CD8-positive, alpha-beta memory T cell (primary cell): ENCODE measurements around the gene ZCCHC2. TPM values are rescaled to one million over a fixed set of nuclear protein-coding genes. Genes with fewer than 3 reads are reported as not detected.

Source experiments
- CTCF ChIA-PET: fragments of 350-600 bp; sonication (Branson Sonifier 250); formaldehyde crosslinking; loops from one replicate; lab custom pipeline; 2021; ENCODE audit warnings: antibody characterized with exemption; lab: Charles Lee
- POLR2A ChIA-PET: fragments of 350-600 bp; sonication (Branson Sonifier 250); formaldehyde crosslinking; loops from one replicate; lab custom pipeline; 2021; ENCODE audit warnings: antibody characterized with exemption; lab: Charles Lee
- DNase-seq, 5 donors: peaks; one replicate each; pipeline versions ENCODE4 v3.0.0 to v3.0.0-alpha.2; 2020 to 2022; ENCODE audit warnings: mixed read lengths in 1 of 5
- H3K27ac ChIP-seq: one replicate; pipeline ENCODE4 v1.7.0; 2013; ENCODE audit warnings: low read depth, mild to moderate bottlenecking, low read length, moderate library complexity
- H3K27me3 ChIP-seq: 2 replicates; pipeline ENCODE4 v1.7.0; 2013; ENCODE audit warnings: low read length, mild to moderate bottlenecking; ENCODE audit not compliant: insufficient read depth, poor library complexity, severe bottlenecking
- H3K36me3 ChIP-seq: 2 replicates; pipeline ENCODE4 v1.7.0; 2013; ENCODE audit warnings: mild to moderate bottlenecking, low read length, moderate library complexity; ENCODE audit not compliant: insufficient read depth
- H3K4me1 ChIP-seq: 2 replicates; pipeline ENCODE4 v1.7.0; 2013; ENCODE audit warnings: mild to moderate bottlenecking, low read length, moderate library complexity; ENCODE audit not compliant: insufficient read depth
- H3K4me3 ChIP-seq: 2 replicates; pipeline ENCODE4 v1.7.0; 2013; ENCODE audit warnings: mild to moderate bottlenecking, low read length
- H3K9me3 ChIP-seq: 2 replicates; pipeline ENCODE4 v1.7.0; 2013; ENCODE audit warnings: mild to moderate bottlenecking, low read length
- H3K27ac Mint-ChIP-seq, 8 donors: one replicate each; pipeline ENCODE4 v1.8.0; 2020 to 2021; ENCODE audit warnings: mixed read lengths in 8 of 8, mild to moderate bottlenecking in 6 of 8, inconsistent platforms in 3 of 8, moderate library complexity in 3 of 8
- H3K27me3 Mint-ChIP-seq, 2 donors: one replicate each; pipeline ENCODE4 v1.8.0; 2020 to 2021; ENCODE audit warnings: mixed read lengths in 2 of 2, mild to moderate bottlenecking in 1 of 2, moderate library complexity in 1 of 2
- H3K36me3 Mint-ChIP-seq, 3 donors: one replicate each; pipeline ENCODE4 v1.8.0; 2020 to 2021; ENCODE audit warnings: mixed read lengths in 3 of 3, inconsistent platforms in 1 of 3, mild to moderate bottlenecking in 1 of 3
- H3K4me1 Mint-ChIP-seq, 3 donors: one replicate each; pipeline ENCODE4 v1.8.0; 2020 to 2021; ENCODE audit warnings: mixed read lengths in 3 of 3, inconsistent platforms in 1 of 3, mild to moderate bottlenecking in 1 of 3
- H3K4me3 Mint-ChIP-seq, 7 donors: one replicate each; pipeline ENCODE4 v1.8.0; 2020 to 2021; ENCODE audit warnings: mixed read lengths in 7 of 7, mild to moderate bottlenecking in 6 of 7, moderate library complexity in 4 of 7, inconsistent platforms in 2 of 7
- H3K9me3 Mint-ChIP-seq, 5 donors: one replicate each; pipeline ENCODE4 v1.8.0; 2020 to 2022; ENCODE audit warnings: mixed read lengths in 5 of 5, mild to moderate bottlenecking in 3 of 5, moderate library complexity in 2 of 5, inconsistent platforms in 1 of 5
- polyA plus RNA-seq: library from polyadenylated mRNA; unstranded; fragments of 300-500 nt; fragmentation: Illumina TruSeq; gene quantifications from one replicate; pipeline ENCODE4 v1.2.3, GENCODE V29; 2021
- total RNA-seq, 2 experiments: library from RNA; stranded (reverse); gene quantifications; one replicate each; pipeline ENCODE4 v1.2.3, GENCODE V29; 2021

Gene ZCCHC2
- total and polyA plus RNA-seq, 3 experiments from 2014 or later: 2.9 to 37.9 (median 36.4) TPM

- Mint-ChIP-seq H3K36me3 (peaks cover 0 to 8% (median 6%) of the 10 kb centered on the region in 3 donors), H3K4me3 (peak overlapping the region in 1 of 7 donors; percentile 1), H3K27ac (peak overlapping the region in 1 of 8 donors; percentile 19), H3K9me3 (no peaks in the 10 kb centered on the region), H3K27me3 (peaks cover 0 to 2% of the 10 kb centered on the region in 2 donors), H3K4me1 (peaks cover 69 to 82% (median 77%) of the 10 kb centered on the region in 3 donors)
- no peak for DNase-seq
- Histone ChIP-seq H3K27me3 (no peaks in the 10 kb centered on the region), H3K4me3 (no peak overlapping the region), H3K36me3 (no peaks in the 10 kb centered on the region), H3K9me3 (no peaks in the 10 kb centered on the region), H3K4me1 (peaks cover 38% of the 10 kb centered on the region), H3K27ac (no peak overlapping the region)
- POLR2A ChIA-PET: no interaction called here
- CTCF ChIA-PET: no interaction called here
Measured at GRCh38 chr18:62531078-62531477, 8.3 kb downstream of the ZCCHC2 start.

DNA sequence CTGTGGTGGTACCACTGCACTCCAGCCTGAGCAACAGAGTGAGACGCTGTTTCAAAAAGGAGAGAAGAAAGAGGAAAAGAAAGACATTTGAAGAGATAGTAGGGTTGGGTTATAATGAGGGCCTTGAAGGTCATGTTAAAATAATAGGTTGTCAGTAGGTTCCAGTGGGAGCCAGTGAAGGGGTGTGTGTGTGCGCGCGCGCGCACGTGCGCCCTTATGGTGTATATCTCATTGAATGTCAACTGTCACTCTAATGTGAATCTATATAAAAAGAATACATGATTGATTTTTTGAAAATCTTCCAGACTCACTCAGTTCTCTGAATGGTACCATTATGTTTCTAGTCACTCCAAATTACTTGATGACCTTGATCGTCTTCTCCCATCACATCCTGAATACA, 9.1 kb downstream of the ZCCHC2 start:
- no peaks in the 10 kb centered on the region for H3K36me3 ChIP-seq
- ChIA-PET CTCF (no interaction called here), POLR2A (interaction anchor here (0.6 kb wide), 1 partner anchor 9 kb away, joined by 6 read pairs; the partner anchor contains the start of gene ZCCHC2)
- H3K4me3 Mint-ChIP-seq: peak overlapping the region in 2 of 7 donors; percentile 1 to 3
- H3K27ac ChIP-seq: no peak overlapping the region
- H3K9me3 Mint-ChIP-seq: no peaks in the 10 kb centered on the region
- peak overlapping the region in 1 of 8 donors; percentile 0 for H3K27ac Mint-ChIP-seq
- peaks cover 0 to 6% (median 6%) of the 10 kb centered on the region in 3 donors for H3K36me3 Mint-ChIP-seq
- peaks cover 73 to 89% (median 84%) of the 10 kb centered on the region in 3 donors for H3K4me1 Mint-ChIP-seq
- H3K4me3 ChIP-seq: no peak overlapping the region
- peaks cover 0 to 2% of the 10 kb centered on the region in 2 donors for H3K27me3 Mint-ChIP-seq
- no peaks in the 10 kb centered on the region for H3K27me3 ChIP-seq
- H3K9me3 ChIP-seq: no peaks in the 10 kb centered on the region
- DNase-seq: no peak
- peaks cover 37% of the 10 kb centered on the region for H3K4me1 ChIP-seq

- DNase-seq: no peak
- H3K27me3 ChIP-seq: no peaks in the 10 kb centered on the region
- Mint-ChIP-seq H3K36me3 (peaks cover 0 to 19% (median 6%) of the 10 kb centered on the region in 3 donors), H3K27ac (no peak overlapping the region), H3K4me3 (no peak overlapping the region), H3K9me3 (no peaks in the 10 kb centered on the region), H3K27me3 (peaks cover 0 to 2% of the 10 kb centered on the region in 2 donors), H3K4me1 (peaks cover 61 to 89% (median 77%) of the 10 kb centered on the region in 3 donors)
- H3K4me1 ChIP-seq: peaks cover 20% of the 10 kb centered on the region
- no peak overlapping the region for H3K4me3 ChIP-seq
- H3K9me3 ChIP-seq: no peaks in the 10 kb centered on the region
- no peak overlapping the region for H3K27ac ChIP-seq
- CTCF ChIA-PET: no interaction called here
- POLR2A ChIA-PET: no interaction called here
- peaks cover 13% of the 10 kb centered on the region for H3K36me3 ChIP-seq
Measured at GRCh38 chr18:62536005-62536404, 13.2 kb downstream of the ZCCHC2 start.

DNA sequence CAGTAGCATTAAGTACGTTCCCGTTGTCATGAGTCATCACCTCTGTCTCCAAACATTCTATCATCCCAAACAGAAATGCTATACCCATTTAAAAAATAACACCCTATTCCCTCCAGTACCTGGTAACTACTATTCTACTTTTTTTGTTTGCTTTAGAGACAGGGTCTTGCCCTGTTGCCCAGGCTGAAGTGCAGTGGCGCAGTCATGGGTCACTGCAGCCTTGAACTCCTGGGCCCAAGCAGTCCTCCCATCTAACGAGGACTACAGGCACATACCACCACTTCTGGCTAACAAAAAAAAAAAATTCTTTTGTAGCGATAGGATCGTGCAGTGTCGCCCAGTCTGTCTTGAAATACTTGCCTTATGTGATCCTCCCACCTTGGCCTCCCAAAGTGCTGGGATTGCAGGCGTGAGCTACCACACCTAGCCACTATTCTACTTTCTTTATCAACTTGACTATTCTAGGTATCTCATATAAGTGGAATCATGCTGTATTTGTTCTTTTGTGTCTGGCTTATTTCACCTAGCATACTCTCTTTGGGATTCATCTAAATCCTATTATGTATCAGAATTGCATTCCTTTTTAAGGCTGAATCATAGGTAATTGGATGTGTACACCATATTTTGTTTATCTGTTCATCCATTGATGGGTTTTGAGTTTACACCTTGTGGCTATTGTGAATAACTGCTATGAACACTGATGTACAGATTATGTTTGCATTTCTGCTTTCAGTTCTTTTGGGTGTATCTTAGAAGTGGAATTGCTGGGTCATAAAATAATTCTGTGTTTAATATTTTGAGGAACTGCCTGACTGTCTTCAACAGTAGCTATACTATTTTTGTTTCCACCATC, 14.4 kb downstream of the ZCCHC2 start:
- POLR2A ChIA-PET: no interaction called here

DNA sequence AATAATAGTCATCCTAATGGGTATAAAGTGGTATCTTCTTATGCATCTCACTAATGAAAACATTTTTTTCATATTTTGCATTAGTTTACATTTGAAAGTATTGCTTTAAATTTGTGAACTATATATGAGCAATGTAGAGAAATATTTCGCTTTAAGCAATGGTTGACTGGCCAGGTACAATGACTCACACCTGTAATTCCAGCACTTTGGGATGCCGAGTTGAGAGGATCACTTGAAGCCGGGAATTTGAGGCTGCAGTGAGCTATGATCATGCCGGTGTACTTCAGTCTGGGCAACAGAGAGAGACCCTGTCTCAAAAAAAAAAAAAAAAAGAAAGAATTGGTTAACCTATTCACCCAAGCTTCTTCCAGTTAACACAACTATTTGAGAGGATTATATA, 15.1 kb downstream of the ZCCHC2 start:
- no peaks in the 10 kb centered on the region for H3K9me3 ChIP-seq
- CTCF ChIA-PET: interaction anchor here (1.0 kb wide), 1 partner anchor 13 kb away, joined by 3 read pairs; no protein-coding TSS in a partner anchor

More for the DNA sequence above, 14.4 kb downstream of the ZCCHC2 start:
- Histone ChIP-seq H3K4me3 (no peak overlapping the region), H3K27ac (no peak overlapping the region), H3K36me3 (peaks cover 18% of the 10 kb centered on the region), H3K27me3 (no peaks in the 10 kb centered on the region), H3K9me3 (no peaks in the 10 kb centered on the region), H3K4me1 (peaks cover 18% of the 10 kb centered on the region)
- Mint-ChIP-seq H3K27me3 (no peaks in the 10 kb centered on the region), H3K4me1 (peaks cover 53 to 83% (median 70%) of the 10 kb centered on the region in 3 donors), H3K9me3 (no peaks in the 10 kb centered on the region), H3K27ac (peak overlapping the region in 4 of 8 donors; percentile 0 to 94 (median 26)), H3K36me3 (peaks cover 0 to 26% (median 6%) of the 10 kb centered on the region in 3 donors), H3K4me3 (no peak overlapping the region)
- no peak for DNase-seq
- CTCF ChIA-PET: interaction anchor here (1.0 kb wide), 1 partner anchor 12 kb away, joined by 3 read pairs; no protein-coding TSS in a partner anchor

GRCh38 chr18:62538881-62539280, 16.1 kb downstream of the ZCCHC2 start:
- peaks cover 11 to 42% (median 13%) of the 10 kb centered on the region in 3 donors for H3K36me3 Mint-ChIP-seq
- no peak overlapping the region for H3K27ac Mint-ChIP-seq
- peaks cover 53 to 76% (median 72%) of the 10 kb centered on the region in 3 donors for H3K4me1 Mint-ChIP-seq
- Histone ChIP-seq H3K4me1 (peaks cover 17% of the 10 kb centered on the region), H3K27me3 (no peaks in the 10 kb centered on the region), H3K9me3 (no peaks in the 10 kb centered on the region), H3K4me3 (no peak overlapping the region), H3K27ac (no peak overlapping the region), H3K36me3 (peaks cover 28% of the 10 kb centered on the region)
- H3K9me3 Mint-ChIP-seq: no peaks in the 10 kb centered on the region
- no peaks in the 10 kb centered on the region for H3K27me3 Mint-ChIP-seq
- ChIA-PET CTCF (no interaction called here), POLR2A (no interaction called here)
- H3K4me3 Mint-ChIP-seq: no peak overlapping the region
- DNase-seq: no peak

More for the DNA sequence above, 15.1 kb downstream of the ZCCHC2 start:
- DNase-seq: no peak
- H3K36me3 ChIP-seq: peaks cover 21% of the 10 kb centered on the region
- H3K4me3 Mint-ChIP-seq: no peak overlapping the region
- no peaks in the 10 kb centered on the region for H3K9me3 Mint-ChIP-seq
- H3K4me3 ChIP-seq: no peak overlapping the region
- H3K27ac ChIP-seq: no peak overlapping the region
- no peaks in the 10 kb centered on the region for H3K27me3 ChIP-seq
- H3K4me1 Mint-ChIP-seq: peaks cover 51 to 76% (median 67%) of the 10 kb centered on the region in 3 donors
- H3K27me3 Mint-ChIP-seq: no peaks in the 10 kb centered on the region
- peaks cover 3 to 32% (median 4%) of the 10 kb centered on the region in 3 donors for H3K36me3 Mint-ChIP-seq
- POLR2A ChIA-PET: no interaction called here
- peak overlapping the region in 2 of 8 donors; percentile 0 to 32 for H3K27ac Mint-ChIP-seq
- H3K4me1 ChIP-seq: peaks cover 18% of the 10 kb centered on the region

- H3K4me3 Mint-ChIP-seq: no peak overlapping the region
- no peaks in the 10 kb centered on the region for H3K9me3 Mint-ChIP-seq
- peaks cover 48 to 70% (median 65%) of the 10 kb centered on the region in 3 donors for H3K4me1 Mint-ChIP-seq
- Histone ChIP-seq H3K27ac (no peak overlapping the region), H3K9me3 (no peaks in the 10 kb centered on the region), H3K27me3 (no peaks in the 10 kb centered on the region), H3K4me3 (no peak overlapping the region), H3K36me3 (peaks cover 34% of the 10 kb centered on the region), H3K4me1 (peaks cover 13% of the 10 kb centered on the region)
- H3K27ac Mint-ChIP-seq: peak overlapping the region in 1 of 8 donors; percentile 15
- H3K27me3 Mint-ChIP-seq: no peaks in the 10 kb centered on the region
- DNase-seq: no peak
- H3K36me3 Mint-ChIP-seq: peaks cover 11 to 48% (median 13%) of the 10 kb centered on the region in 3 donors
- POLR2A ChIA-PET: interaction anchor here (0.6 to 1.0 kb wide), 3 partner anchors 10 to 17 kb away, joined by 3 to 4 read pairs (median 3); partner anchors contain the start of gene ZCCHC2
- CTCF ChIA-PET: no interaction called here
Measured at GRCh38 chr18:62539284-62540165, 16.7 kb downstream of the ZCCHC2 start.
